Forelimb muscle (tissue), 1 donor: ENCODE measurements around the gene FBXW7. TPM values are rescaled to one million over a fixed set of nuclear protein-coding genes. Genes with fewer than 3 reads are reported as not detected.

Experiments
- DNase-seq: peaks from one replicate; pipeline ENCODE4 v3.0.0-alpha.2; 2013; ENCODE audit warnings: low read depth
- polyA plus RNA-seq: library from polyadenylated mRNA; unstranded; fragments of 120-200 nt; gene quantifications from one replicate; pipeline ENCODE4 v1.2.1, GENCODE V29; 2013; ENCODE audit not compliant: insufficient read length

FBXW7 gene
- polyA plus RNA-seq, 1 donor, result 25.9 TPM

DNA sequence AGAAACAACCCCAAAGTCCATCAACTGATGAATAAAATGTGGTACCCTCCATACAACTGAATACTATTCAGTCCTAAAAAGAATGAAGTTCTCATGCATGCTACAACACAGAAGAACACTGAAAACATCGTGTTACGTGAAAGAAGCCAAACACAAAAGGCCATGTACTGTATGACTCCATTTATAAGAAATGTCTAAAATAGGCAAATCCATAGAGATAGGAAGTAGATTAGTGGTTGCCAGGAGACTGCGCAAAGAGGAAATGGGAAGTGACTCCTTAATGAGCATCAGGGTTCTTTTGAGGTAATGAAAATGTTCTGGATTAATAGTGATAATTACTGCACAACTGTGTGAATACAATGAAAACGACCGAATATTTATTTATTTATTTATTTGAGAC, 23.4 kb downstream of the FBXW7 start:
- no peak for DNase-seq

DNA sequence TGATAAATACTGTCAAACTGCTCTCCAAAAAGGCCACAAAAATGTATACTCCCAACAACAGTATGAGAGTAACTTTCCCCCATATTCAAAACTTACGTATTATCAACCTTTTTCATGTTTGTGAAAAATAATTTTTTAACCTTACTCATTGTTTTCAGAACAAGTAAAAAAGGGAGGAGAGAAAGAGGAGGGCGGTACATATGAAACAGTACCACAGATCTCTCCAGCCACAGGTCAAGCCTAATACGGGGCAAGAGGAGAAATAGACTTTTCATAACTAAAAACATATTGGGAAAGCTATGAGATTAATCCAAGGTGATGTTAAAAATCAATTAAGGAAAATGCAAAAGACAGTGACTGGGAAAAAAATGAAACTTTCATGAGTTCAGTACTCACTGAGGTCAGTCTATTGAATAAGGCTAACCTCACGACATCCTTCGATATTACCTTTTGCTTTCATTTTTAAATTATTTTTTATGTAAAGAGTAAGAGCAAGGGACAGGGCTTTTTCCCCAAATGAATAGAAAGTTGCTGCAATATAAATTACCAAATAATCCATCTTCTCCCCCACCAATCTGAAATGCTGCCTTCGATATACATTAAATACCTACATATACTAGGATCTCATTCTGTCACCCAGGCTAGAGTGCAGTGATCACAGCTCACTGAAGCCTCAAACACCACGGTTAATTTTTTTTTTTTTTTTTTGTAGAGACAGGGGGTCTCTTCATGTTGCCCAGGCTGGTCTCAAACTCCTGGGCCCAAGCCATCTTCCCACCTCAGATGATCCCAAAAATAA, 25.3 kb downstream of the FBXW7 start:
- no peak for DNase-seq

DNA sequence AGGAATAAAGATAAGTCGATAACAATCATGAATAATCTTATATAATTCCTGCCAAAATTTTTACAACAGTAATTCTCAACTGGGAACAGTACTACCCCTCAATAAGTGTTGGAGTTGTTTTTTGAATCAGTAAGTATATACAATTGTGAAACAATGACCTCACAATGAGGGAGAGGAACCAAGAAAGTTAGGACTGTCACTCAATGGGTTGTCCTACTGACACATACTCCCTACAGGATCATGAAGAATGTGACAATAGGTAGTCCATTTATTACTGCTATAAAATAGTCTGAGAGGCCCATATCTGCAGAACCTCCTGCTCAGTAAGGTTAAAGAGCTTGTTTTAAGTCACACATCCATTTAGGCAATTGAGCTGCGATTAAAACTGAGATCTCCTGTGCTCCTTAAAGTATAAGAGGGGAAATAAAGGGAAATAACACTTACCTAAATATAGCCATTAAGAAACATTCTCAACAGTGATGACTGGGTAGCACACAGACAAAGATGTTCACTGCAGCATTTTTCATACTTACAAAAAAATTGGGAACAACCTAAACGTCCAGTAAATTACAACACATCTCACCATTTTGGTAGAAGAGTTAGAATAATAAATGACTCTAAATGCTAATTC, 26.2 kb downstream of the FBXW7 start:
- no peak for DNase-seq

DNA sequence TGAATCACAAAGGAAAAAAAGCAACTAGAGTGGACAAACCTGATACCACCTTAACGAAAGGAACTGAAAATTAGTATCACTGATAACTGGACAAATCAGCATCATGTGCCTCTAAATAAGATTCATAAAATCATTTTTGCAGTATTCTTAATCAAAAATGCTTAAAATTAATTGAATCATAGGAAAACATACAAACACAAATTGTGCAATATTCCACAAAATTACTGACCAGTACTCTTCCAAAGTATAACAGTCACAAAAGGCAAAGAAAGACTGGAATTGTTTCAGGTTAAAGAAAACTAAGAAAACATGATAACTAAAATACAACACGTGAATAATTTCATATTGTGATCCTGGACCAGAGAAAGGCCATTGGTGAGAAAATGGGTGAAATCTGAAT, 27.1 kb downstream of the FBXW7 start:
- no peak for DNase-seq

DNA sequence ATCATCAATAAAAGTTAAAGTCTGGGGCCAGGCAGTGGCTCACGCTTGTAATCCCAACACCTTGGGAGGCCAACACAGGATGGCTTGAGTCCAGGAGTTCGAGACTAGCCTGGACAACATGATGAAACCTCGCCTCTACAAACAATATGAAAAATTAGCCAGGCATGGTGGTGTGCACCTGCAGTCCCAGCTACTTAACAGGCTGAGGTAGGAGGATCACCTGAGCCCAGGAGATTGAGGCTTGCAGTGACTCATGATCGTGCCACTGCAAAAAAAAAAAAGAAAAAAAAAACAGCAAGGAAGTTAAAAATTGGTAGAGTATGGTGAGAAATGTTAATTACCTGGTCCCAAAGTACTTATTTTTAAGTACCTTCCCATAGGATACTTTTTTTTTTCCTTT, 27.5 kb downstream of the FBXW7 start:
- DNase-seq, result no peak

DNA sequence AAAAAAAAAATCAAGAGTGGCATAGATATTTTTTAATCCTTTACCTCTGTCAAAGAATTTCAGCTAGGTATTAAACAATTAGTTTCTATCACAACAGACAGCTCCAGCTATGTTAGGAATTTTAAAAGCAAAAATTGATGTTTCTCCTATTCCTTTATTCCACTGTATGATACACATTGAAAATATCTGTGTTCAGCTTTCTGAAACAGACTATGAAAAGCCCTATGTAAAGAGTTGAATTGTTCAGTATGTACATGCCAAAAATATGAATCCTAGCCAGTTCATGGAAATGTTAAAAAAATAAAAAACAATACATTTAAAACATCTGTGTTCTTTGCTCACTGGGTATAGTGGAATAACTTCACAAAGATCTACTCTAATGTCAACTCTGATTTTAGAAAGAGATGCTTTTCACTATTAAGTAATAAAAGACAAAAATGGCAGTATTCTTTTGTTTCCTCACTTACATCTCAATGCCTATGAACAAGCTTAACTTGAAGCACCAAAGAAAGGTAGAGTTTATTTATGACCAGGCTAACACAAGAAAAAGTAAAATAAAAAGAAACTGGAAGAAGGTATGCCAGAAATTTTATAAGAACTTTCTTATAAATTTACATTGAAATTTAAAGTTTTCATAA, 32.1 kb downstream of the FBXW7 start:
- DNase-seq, result no peak

DNA sequence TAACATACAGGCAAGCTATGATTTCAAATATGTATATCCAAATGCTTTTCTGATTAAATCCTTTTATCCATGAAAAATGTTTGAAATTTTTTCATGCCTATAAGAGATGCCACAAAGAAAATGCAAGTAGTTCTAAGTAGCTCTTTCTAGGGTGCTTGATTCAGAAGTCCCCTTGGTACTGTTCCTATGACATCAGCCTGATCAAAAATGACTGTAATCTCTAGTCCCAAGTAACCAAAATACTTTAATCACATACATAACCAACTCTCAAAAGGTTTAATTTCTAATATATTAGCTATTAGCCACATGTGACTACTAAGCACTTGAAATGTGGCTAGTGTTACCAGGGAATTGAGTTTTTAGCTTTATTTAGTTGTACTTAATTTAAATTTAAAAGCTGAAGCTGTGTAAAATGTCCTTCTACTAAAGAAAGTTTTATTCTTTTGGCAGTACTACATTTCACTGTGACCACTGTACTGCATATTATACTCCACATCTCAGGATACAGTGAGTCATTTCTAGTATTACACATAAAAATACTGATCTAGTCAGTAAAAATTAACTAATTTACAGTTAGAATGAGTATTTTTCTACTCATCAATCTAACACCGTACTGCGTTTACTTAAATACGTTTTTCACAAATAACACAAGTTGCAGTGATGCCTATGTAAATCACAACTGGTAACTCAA, 33.9 kb downstream of the FBXW7 start:
- no peak for DNase-seq

DNA sequence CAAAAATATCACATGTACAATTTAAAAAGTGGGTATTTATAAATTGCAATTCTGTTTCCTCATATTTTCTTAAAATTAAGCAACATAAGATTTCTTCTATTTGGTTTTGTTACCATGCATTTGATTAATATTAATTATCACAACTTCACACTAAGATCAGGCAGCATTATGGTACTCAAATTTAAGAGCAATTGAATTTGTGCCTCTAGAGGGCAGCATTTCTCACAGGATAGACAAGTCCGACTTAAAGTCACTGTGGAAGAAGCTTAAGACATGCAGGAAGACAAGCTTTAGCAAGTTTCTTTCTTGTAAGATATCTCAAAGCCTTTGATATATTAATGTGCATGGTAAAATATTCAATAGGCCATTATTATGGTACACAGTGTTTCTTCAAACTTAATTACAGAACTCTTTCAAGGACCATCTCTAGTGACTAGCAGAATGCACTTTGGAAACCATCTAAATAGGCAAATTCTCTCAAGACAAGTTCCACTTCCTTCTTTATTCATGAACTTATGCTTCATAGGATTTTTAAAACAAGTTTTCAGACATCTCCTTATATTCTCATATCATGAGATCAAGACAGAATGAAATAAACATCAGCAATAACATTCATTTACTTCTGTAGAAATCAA, 35.0 kb downstream of the FBXW7 start:
- DNase-seq, result peak; percentile 77

DNA sequence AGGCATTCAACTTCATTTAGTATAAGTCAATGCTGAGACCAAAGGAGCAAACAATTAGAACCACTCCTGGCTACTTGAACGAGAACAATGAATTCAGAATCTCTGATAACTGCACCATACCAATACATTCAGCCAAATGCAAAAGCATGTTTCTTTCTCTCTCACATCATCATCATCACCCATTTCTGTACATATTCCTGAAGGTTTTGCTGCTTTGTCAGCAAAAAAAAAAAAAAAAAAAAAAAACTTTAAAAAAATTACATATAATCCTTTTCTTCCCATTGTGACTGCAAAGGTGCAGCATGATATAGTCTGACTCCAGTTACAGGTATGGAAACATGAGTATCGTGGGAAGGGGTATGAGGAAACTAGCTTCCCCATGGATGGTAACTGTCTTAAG, 35.6 kb downstream of the FBXW7 start:
- DNase-seq, result no peak

DNA sequence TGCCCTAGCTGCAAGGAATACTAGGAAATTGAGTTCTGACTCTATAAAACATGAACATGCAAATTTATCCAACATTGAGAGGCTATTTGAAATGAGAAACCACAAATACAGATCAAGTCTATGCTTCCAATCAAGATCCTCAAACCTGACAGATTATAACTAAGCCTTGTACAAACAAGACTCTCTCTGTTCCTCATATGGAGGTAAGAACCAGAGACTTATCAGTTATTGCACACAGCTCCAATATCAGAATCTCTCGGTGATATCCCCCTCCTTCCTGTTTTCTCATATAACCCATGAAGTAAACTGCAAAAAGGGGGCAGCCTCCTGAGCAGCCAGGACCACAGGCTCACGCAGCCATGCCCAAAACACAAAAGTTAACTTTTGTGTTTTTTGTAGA, 36.5 kb downstream of the FBXW7 start:
- DNase-seq, result no peak

DNA sequence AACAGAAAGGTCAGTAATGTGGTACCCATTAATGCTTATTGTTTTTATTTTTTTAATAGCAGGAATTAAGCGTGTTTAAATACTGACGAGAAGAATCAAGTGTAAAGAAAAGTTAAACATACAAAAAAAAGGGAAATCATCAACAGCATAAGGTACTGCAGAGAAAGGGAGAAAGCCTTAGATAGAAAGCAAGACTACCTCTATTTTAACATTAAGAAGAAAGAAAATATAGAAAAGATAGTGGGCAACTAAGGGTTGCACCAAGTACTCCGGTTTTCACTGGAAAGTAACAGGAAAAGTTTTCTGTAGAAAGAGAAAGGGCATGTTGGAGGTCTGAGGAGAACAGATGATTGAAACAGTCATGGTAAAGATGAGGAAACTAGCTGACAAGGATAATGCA, 41.9 kb downstream of the FBXW7 start:
- DNase-seq, result no peak

DNA sequence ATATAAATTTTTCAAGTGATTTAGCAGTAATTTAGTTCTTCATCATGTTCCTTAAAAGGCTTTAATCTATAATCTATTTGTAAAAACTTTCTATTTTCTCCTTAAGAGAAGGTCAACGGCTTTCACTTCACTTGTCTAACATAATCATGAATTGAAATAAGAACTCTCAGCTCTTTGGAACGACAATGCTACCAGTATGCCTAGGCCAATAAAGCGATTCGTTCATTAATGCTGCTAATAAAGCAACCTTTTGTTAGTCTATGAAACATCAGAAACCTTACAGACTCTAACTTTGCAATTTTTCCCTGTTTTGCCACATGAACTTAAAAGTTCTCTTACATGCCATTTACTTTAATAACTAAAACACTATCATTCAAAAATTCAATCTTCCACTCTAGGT, 47.6 kb downstream of the FBXW7 start:
- no peak for DNase-seq

DNA sequence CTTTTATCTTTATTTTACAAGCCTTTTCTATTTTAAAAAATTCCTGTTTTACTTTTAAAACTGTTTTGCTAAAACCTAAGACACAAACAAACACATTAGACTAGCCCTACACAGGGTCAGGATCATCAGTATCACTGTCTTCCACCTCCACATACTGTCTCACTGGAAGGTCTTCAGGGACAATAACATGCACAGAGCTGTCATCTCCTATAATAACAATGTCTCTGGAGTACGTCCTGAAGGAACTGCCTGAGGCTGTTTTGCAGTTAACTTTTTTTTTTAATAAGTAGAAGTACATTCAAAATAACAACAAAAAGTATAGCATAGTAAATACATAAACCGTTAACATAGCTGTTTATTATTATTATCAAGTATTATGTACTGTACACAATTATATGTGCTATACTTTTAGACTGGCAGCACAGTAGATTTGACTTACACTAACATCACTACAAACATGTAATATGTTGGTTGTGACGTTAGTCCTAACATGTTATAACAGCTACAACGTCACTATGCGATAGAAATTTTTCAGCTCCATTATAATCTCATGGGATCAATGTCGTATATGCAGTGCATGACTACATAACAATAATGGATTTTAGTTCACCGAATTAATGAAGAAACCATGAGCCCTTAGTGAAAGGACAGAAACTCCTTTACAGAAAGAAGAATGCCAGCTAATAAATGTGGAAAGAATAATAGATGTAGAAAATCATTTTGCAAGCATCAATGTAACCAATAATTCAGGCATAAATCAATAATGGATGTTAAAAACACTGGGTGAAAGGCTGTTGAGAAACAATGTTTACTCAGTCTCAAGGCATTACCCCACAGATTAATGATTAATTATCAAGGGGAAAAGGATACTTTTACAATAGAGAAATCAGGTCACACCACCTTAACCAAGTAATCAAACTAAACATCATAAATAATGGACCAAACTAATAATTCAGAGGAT, 49.2 kb downstream of the FBXW7 start:
- DNase-seq, result no peak

DNA sequence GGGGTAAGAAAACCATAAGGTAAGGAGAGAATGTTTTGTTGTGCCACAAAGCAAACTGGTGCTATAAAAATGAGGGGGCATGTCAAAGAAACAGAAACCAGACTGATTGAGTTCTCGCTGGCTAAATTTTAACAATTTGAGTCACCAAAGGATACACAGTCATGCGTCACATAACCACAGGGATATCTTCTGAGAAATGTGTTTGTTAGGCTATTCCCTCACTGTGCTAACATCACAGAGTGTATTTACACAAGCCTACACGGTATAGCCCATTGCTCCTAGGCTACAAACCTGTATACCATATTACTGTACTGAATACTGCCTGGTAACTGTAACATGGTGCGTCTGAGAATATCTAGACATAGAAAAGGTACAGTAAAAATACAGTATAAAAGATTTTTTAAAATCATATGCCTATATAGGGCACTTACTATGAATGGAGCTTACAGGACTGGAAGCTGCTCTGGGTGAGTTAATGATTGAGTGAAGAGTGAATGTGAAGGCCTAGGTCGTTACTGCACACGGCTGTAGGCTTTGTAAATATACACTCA, 50.1 kb downstream of the FBXW7 start:
- no peak for DNase-seq

DNA sequence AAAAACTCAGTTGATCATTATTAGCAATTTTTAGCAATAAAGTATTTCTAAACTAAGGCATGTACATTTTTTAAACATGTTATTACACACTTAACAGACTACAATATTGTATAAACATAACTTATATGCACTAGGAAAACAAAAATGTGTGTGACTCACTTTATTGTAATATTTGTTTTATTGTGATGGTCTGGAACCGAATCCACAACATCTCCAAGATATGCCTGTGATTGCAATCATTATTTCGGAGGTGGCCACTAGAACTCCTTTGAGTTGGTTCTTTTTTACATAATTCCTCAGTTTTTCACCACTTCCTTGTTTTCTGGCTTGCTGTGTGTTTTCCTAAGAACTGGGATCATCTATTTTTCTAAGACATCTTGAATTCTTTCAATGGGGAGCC, 53.7 kb downstream of the FBXW7 start:
- DNase-seq, result no peak

DNA sequence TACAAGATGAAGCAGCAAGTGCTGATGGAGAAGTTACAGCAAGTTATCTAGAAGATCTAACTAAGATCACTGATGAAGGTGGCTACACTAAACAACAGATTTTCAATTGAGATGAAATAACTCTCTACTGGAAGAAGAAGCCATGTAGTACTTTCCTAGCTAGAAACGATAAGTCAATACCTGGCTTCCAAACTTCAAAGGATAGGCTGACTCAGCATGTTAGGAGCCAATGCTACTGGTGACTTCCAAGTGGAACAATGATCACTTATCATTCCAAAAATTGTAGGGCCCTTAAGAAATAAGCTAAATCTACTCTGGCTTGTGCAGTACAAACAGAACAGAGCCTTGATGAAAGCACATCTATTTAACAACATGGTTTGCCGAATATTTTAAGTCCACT, 55.0 kb downstream of the FBXW7 start:
- DNase-seq, result no peak

DNA sequence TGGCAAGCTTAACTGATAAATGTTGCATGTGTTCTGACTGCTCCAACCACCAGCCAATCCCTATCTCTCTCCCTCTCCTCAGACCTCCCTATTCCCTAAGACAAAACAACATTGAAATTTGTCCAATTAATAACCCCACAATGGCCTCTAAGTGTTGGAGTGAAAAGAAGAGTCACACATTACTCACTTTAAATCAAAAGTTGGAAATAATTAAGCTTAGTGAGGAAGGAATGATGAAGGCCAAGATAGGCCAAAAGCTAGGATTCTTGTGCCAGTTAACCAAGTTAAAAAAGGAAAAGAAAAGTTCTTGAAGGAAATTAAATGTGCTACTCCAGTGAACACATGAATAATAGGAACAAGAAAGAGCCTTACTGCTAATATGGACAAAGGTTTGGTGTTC, 55.6 kb downstream of the FBXW7 start:
- DNase-seq, result no peak

DNA sequence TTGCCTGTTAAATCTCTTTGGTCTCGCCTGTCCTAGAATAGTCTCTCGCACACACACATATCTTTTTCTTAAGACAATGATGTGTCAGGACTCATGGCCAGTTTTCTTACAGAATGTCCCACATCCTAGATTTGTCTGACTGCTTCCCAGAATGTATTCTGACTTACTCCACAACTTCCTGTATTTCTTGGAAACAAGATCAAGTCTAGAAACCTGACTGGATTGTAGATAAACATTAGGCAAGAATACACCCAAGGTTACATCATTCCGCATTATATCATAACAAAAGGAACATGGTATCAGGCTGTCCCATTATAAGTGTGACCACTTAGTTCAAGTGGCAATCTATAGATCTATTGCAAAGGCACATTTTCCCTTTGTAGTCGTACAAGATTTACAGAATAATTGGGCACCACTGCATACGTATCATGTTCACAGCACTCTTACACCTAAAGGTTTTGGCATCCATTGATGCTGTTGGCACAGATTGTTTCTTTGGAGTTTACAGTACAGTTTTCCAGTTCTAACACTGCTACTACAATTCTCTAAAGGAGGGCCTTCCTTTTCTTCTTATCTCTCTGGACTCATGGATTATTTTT, 56.4 kb downstream of the FBXW7 start:
- DNase-seq, result no peak

DNA sequence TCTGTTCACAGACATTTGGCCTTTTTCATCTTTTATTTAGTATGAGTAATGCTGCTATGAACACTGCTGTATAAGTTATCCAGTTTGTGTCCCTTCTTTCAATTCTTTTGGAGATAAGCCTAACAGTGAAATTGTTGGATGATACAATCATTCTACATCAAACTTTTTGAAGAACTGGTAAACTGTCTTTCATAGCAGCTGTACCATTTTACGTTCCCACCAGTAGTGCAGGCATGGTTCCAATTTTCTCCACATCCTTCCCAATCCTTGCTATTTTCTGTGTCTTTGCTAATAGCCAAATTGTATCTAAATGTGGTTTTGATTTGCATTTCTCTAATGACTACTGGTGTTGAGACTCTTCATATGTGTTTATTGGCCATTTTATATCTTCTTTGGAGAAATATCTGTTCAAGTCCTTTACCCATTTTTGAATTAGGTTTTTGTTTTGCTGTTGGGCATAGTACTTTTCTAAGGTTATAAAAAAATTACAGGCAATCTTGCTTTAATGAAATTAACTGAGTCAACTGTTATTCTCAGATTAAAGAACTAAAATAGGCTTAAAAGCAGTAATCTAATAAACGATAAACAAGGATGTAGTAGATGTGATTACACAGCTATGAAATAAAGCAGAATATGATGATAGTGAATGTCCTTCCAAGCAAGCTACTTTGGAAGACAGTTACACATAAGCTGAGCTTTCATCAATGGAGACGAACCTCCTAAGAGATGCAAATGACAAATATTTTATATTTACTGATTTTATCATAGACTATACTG, 57.2 kb downstream of the FBXW7 start:
- DNase-seq, result no peak
